Transverse colon (tissue), 4 donors: Measurements from ENCODE around the gene BCL7C.

ENCODE experiments used
- CTCF ChIP-seq, 5 experiments: fragments of 200-600 bp in 3 of 5; fragments of 450-650 bp in 2 of 5; sonication (generic) in 3 of 5; IDR thresholded peaks; 1 replicate in 2 of 5; 2 replicates in 3 of 5; pipeline ENCODE4 v1.5.1; 2016 to 2017; ENCODE audit warnings: antibody characterized with exemption in 5 of 5, inconsistent platforms in 3 of 5, mild to moderate bottlenecking in 2 of 5, moderate library complexity in 1 of 5
- POLR2AphosphoS5 ChIP-seq, 3 donors: sonication (generic); formaldehyde crosslinking; IDR thresholded peaks; one replicate each; pipeline ENCODE4 v1.6.1; 2016; ENCODE audit warnings: antibody characterized with exemption in 3 of 3

GRCh38 chr16:30920891-30921290, 27.0 kb upstream of the BCL7C start:
- TF ChIP-seq POLR2AphosphoS5 (IDR thresholded peaks at IDR 0.05) (no peak), CTCF (IDR thresholded peaks at IDR 0.05) (no peak)
